LNCaP clone FGC (cell line): Measurements from ENCODE around the gene P3H1.
"Not testable (repeated sequence)": the region's sequence is repeated elsewhere in the genome, so short reads cannot be mapped to it uniquely, and the experiment has no call there.

Source experiments
- DNase-seq: peaks from one replicate; pipeline ENCODE4 v3.0.0-alpha.2; 2011; ENCODE audit warnings: low read depth
- H3K4me3 ChIP-seq: 2 replicates; pipeline ENCODE4 v1.5.1; 2011; ENCODE audit warnings: mild to moderate bottlenecking, low read depth, low read length, control low read depth
- CTCF ChIP-seq: IDR thresholded peaks from 2 replicates; pipeline ENCODE4 v1.5.1; 2012; ENCODE audit warnings: mild to moderate bottlenecking; ENCODE audit not compliant: control insufficient read depth, insufficient read depth; ENCODE audit errors: extremely low read depth

P3H1 gene

GRCh38 chr1:42713293-42713692 is 53.5 kb downstream of the P3H1 start:
- DNase-seq = no peak
- H3K4me3 ChIP-seq = no peak overlapping the region
- no peak for TF ChIP-seq CTCF

- H3K4me3 ChIP-seq, DNase-seq: not testable (repeated sequence)
Measured at GRCh38 chr1:42712808-42713207, 54.0 kb downstream of the P3H1 start.

DNA sequence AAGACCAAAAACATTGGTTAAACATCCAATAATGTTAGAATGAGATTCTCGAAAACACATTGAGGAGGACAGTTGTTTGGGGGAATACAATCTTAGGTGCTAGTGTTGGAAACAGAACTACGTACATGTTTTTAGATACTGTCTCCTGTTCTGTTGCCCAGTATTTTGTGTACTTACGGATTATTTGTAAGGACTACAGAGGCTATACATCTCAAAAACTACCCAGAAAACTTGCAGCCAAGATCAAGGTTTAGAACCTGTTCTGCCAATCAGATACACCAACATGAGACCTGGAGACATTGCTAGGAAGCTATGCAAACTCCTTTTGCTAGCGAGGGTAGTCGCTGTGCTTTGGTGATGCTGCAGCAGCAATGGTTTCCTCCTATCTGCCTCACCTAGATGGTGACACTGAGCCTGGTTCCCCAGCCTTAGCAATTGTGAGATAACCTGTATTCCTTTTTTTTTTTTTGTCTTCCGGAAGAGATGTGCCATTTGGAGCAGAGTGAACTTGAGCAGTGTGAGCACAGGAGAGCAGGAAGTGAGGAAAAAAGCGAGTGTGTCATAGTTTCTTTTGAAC is 62.9 kb downstream of the P3H1 start:
- no peak overlapping the region for H3K4me3 ChIP-seq
- no peak for DNase-seq
- TF ChIP-seq CTCF = no peak

DNA sequence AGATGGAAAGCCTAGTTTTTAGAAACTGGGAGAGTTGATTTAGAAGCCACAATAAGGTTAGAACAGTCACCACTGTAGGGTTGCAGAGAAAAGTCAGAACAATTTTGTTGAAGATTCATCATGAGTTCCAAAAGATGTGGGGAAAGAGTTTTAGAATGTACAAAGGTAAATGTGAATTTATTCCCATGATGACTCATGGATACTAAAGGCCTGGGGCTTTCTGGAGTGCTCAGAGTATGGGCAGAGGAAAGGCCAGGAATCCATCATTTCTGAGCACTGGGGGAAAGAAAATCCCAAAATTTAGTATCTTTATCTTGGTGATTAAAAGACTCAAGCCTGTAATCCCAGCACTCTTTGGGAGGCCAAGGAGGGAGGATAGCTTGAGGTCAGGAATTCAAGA is 66.8 kb downstream of the P3H1 start:
- no peak for TF ChIP-seq CTCF
- no peak for DNase-seq
- no peak overlapping the region for H3K4me3 ChIP-seq

DNA sequence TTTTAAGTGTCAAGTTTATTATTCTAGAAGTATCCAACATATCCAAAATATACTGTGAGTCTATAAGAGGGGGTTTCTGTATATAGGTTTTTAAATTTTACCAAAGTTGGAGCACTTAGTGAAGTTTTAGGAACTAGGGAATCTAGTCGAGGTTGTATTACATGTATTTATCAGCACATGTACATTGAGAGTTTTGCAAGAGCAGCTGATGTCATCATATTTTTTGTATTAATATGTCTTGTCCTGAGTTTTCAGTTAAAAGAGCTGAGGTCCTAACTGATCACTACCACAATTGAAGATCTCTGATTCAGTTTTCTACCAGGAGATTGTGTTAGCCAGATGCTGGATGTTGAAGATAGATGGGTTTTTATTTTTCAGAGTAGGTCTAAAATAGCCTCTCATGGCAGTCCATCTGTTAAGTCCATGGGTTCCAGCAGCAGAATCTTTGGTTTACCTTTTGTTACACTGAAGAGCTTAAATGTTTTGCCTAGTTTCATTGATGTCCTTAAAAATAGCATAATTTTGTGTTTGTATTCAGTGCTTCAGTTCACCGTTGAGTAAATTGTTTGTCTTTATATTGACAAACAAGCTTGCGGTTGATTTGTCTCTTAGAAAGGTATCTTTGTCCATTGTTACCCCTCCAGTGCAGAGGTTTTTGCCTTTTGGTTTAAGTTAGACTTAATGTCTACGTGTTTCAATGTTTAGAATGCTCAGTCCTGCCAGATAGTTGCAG is 68.6 kb downstream of the P3H1 start:
- no peak for DNase-seq
- no peak for TF ChIP-seq CTCF
- no peak overlapping the region for H3K4me3 ChIP-seq
